AG04450 (cell line): ENCODE results near the gene KDSR. TPM values are rescaled to one million over a fixed set of nuclear protein-coding genes. Genes with fewer than 3 reads are reported as not detected.

Experiments
- CTCF ChIA-PET: fragments of 300-600, 350-600 bp; formaldehyde crosslinking; extraction: SDS; loops from one replicate; lab custom pipeline; 2022; ENCODE audit warnings: antibody characterized with exemption, inconsistent platforms; lab: Charles Lee
- POLR2A ChIA-PET: fragments of 350-600 bp; formaldehyde crosslinking; extraction: SDS; loops from one replicate; lab custom pipeline; 2021; ENCODE audit warnings: antibody characterized with exemption, inconsistent platforms; lab: Yijun Ruan, JAX
- DNase-seq: peaks from one replicate; pipeline ENCODE4 v3.0.0-alpha.2; 2011; ENCODE audit warnings: low read depth, low spot score
- H3K27ac ChIP-seq: one replicate; pipeline ENCODE4 v1.5.1; 2012; ENCODE audit warnings: low read depth, low read length, control low read depth
- H3K27me3 ChIP-seq: one replicate; pipeline ENCODE4 v1.6.0; 2012; ENCODE audit warnings: low read length; ENCODE audit not compliant: control insufficient read depth, insufficient read depth
- H3K4me3 ChIP-seq: 2 replicates; pipeline ENCODE4 v1.5.1; 2011; ENCODE audit warnings: mild to moderate bottlenecking, low read depth, low read length, control low read depth
- H3K9me3 ChIP-seq: 2 replicates; pipeline ENCODE4 v1.5.1; 2012; ENCODE audit warnings: low read length; ENCODE audit not compliant: control insufficient read depth, insufficient read depth
- polyA plus RNA-seq: library from polyadenylated mRNA; depleted of rRNA; stranded (reverse); fragments of >200 nt; gene quantifications from 2 replicates; pipeline ENCODE4 v1.2.3, GENCODE V29; 2011
- TF ChIP-seq, protein P1 (sequence below): IDR thresholded peaks from 2 replicates; pipeline ENCODE4 v1.5.1; 2011; ENCODE audit warnings: low read depth, low read length, control low read depth, inconsistent platforms

KDSR gene
- polyA plus RNA-seq, 1 experiment = 39.9 TPM

DNA sequence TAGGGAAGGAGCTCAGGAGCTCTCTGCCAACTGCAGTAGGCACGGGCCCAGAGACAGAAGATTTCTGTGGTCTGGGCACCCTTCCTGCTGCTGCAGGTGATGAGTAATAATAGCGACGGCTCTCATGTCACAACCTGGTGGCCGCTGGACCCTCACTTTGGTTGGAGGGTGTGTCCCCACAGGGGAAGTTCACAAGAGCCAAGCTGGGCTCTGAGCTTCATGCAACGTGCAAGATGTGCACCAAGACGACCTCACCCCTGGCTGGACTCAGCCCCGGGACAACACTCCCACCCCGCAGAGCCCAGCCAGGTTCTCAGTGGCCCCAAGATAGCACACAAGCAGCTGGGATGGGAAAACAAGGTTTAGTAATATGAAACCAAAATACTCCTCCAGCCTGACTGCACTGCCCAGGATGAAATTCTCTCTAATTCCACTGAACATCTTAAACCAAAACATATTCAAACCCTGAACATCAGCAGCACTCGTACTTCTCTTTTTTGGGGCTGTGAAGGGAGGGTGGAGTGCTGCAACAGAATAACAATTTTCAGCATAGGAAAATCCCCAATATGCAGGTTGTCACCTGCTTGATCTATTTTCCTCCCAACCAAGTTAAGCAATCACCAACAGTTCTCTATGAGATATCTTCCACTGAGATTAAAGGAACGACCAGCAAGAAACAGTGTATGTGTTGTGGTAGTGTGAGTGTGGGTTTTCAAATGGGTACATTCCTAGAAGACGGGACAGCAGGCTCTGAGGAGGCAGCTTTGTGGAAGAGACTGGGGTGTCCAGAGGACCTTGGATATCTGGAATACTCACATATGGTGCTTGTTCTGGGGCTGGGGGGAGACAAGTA lies 73.9 kb downstream of the KDSR start:
- H3K4me3 ChIP-seq = no peak overlapping the region
- peaks cover 4% of the 10 kb centered on the region for H3K27me3 ChIP-seq
- no peak for DNase-seq
- H3K9me3 ChIP-seq = no peaks in the 10 kb centered on the region
- TF ChIP-seq, protein P1, sequence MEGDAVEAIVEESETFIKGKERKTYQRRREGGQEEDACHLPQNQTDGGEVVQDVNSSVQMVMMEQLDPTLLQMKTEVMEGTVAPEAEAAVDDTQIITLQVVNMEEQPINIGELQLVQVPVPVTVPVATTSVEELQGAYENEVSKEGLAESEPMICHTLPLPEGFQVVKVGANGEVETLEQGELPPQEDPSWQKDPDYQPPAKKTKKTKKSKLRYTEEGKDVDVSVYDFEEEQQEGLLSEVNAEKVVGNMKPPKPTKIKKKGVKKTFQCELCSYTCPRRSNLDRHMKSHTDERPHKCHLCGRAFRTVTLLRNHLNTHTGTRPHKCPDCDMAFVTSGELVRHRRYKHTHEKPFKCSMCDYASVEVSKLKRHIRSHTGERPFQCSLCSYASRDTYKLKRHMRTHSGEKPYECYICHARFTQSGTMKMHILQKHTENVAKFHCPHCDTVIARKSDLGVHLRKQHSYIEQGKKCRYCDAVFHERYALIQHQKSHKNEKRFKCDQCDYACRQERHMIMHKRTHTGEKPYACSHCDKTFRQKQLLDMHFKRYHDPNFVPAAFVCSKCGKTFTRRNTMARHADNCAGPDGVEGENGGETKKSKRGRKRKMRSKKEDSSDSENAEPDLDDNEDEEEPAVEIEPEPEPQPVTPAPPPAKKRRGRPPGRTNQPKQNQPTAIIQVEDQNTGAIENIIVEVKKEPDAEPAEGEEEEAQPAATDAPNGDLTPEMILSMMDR = no peak
- H3K27ac ChIP-seq = no peak overlapping the region
- ChIA-PET CTCF (no interaction called here), POLR2A (no interaction called here)

DNA sequence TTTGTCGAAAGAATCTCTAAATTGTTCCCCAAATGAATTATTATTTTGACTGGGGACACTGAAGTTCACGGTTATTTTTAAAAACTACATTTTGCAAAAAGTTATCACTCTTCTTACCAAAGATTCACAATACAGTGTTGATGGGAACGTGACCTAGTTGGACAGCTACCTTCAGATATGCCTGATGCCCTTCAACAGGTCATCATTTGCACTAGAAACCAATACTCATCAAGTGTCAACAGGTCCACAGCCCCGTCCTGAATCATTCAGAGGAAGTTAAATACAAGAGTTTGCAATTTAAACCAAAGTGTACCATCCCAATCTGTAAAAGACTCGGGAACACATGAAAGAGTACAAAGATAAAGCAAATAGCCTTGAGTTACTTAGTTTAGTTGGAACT lies 75.7 kb downstream of the KDSR start:
- no peaks in the 10 kb centered on the region for H3K9me3 ChIP-seq
- no peak overlapping the region for H3K27ac ChIP-seq
- TF ChIP-seq, protein P1 = no peak
- H3K4me3 ChIP-seq = no peak overlapping the region
- DNase-seq = no peak
- CTCF ChIA-PET = interaction anchor here (0.5 kb wide), 1 partner anchor 45 kb away, joined by 3 read pairs; no protein-coding TSS in a partner anchor
- H3K27me3 ChIP-seq = peaks cover 5% of the 10 kb centered on the region
- POLR2A ChIA-PET = no interaction called here

DNA sequence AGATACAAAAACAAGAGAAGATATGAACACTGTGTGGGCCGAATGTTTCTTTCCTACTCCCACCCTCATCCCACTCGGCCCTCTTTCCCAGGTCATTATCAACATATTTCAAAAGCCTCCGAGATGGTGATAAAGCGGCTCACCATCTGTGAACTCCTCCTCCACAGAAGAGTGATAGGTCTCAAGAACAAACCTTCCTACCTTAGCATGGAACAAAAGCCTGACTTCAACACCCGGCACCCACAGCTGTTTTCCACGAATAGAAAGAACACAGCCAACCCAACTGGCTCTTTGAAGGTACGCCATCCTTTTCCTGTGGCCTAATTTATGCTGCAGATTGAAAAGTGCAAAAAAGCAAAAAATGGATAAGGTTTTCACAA lies 76.2 kb downstream of the KDSR start:
- no peak for DNase-seq
- H3K9me3 ChIP-seq = no peaks in the 10 kb centered on the region
- TF ChIP-seq, protein P1 = no peak
- H3K27me3 ChIP-seq = peaks cover 7% of the 10 kb centered on the region
- ChIA-PET CTCF (interaction anchor here (0.5 kb wide), 1 partner anchor 44 kb away, joined by 3 read pairs; no protein-coding TSS in a partner anchor), POLR2A (no interaction called here)
- no peak overlapping the region for H3K4me3 ChIP-seq
- no peak overlapping the region for H3K27ac ChIP-seq

DNA sequence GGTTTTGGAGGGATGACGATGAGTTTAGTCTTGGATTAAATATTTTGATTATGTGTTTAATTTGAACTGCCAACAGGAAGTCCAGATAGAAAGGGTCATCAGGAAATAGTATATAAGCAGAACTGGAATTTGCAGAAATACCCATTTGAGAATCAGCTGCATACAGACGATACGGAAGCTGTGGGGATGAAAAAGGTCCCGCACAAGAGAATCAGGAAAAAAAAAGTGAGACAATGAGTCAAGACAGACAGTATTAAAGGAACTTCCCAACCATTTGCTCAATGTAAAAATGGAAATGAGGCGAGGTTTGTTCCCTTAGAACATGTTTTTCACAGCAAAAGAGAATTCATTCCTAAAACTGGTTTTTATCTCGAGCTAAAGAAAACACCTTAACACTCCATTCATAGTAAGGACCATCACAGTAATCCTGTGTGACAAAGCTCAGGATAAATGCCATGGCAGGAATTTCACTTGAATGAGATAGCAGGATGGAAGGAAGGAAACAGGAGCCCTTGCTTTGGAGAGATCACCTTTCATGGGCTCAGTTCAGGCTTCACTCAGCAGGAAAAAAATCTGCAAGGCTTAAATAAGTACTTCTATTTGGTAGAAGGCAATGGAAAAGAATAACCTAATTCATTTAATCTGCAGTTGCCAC lies 76.7 kb downstream of the KDSR start:
- no peak for DNase-seq
- Histone ChIP-seq H3K27ac (no peak overlapping the region), H3K4me3 (no peak overlapping the region), H3K9me3 (no peaks in the 10 kb centered on the region), H3K27me3 (peaks cover 7% of the 10 kb centered on the region)
- CTCF ChIA-PET = no interaction called here
- POLR2A ChIA-PET = no interaction called here
- TF ChIP-seq, protein P1 = no peak

DNA sequence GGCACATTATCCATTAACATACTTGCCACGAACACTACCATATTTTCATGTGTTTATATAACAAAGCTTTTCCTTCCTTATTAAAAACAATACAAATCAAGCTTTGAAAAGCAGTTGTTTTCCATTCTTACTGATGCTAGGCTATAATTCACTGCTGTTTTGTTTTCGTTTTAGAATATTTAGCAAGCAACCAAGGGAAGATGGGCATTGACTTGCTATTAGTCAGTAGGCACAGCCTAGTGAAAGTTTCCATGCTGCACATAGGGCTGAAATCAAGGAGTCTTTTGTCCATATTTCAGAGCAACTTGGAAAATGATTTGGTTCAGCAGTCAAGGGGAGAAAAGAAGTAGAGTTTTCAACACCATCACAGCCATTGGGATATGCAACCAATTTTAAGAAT lies 78.7 kb downstream of the KDSR start:
- no peak overlapping the region for H3K4me3 ChIP-seq
- ChIA-PET POLR2A (no interaction called here), CTCF (no interaction called here)
- H3K27ac ChIP-seq = no peak overlapping the region
- TF ChIP-seq, protein P1 = no peak
- no peaks in the 10 kb centered on the region for H3K9me3 ChIP-seq
- DNase-seq = no peak
- peaks cover 14% of the 10 kb centered on the region for H3K27me3 ChIP-seq
